GM12875 (cell line): Measurements from ENCODE around the gene AHDC1.

Source experiments
- H3K4me3 ChIP-seq: one replicate; pipeline ENCODE4 v1.5.1; 2011; ENCODE audit warnings: low read depth, low read length, control low read depth
- TF ChIP-seq, protein P1 (sequence below): IDR thresholded peaks from 2 replicates; pipeline ENCODE4 v1.5.1; 2011; ENCODE audit warnings: low read depth, mild to moderate bottlenecking, control low read depth, inconsistent platforms, low read length, moderate library complexity, borderline replicate concordance; ENCODE audit not compliant: insufficient read depth

Gene AHDC1

DNA sequence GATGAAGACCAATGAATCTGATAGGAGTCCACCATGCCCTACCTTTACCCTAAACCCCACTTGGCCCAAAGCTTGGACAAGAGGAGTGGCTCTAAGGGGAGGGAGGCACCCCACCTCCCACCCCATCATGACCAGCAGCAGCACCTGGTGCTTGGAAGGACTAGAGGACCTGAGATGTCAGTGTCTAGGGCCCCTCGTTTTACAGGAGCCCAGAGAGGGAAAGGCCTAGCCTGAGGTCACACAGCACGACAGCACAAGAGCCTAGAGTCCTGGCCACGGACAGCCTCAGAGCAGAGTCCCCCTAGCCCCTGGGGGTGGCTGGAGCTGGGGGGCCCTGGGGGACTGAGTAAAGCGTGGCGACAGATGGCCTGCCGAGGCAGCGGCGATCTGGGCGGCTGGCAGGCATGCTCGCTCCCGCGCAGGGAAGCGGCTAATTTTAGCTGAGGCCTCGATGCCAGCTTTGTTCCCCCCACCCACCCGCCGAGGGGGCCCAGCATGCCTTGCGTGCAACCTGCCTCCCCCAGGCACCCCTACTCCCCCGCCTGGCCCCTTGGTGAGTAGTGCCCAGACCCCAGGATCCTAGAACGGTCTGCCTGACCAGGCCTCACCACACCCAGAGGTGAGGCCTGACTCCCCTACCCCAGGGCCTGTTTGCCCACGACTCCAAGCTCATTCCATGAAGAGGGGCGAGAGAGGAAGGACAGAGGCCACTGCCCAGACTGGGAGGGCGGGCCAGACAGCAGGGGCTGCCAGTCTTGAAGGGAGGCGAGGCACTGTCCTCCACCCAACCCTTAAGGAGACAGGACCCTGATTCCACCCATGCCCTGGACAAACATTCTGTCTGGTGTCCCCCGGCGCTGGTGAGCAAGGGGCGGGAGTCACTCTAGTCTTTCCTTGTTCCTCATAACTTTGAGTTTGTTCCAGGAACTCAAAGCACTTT, 39.0 kb downstream of the AHDC1 start:
- TF ChIP-seq, protein P1, sequence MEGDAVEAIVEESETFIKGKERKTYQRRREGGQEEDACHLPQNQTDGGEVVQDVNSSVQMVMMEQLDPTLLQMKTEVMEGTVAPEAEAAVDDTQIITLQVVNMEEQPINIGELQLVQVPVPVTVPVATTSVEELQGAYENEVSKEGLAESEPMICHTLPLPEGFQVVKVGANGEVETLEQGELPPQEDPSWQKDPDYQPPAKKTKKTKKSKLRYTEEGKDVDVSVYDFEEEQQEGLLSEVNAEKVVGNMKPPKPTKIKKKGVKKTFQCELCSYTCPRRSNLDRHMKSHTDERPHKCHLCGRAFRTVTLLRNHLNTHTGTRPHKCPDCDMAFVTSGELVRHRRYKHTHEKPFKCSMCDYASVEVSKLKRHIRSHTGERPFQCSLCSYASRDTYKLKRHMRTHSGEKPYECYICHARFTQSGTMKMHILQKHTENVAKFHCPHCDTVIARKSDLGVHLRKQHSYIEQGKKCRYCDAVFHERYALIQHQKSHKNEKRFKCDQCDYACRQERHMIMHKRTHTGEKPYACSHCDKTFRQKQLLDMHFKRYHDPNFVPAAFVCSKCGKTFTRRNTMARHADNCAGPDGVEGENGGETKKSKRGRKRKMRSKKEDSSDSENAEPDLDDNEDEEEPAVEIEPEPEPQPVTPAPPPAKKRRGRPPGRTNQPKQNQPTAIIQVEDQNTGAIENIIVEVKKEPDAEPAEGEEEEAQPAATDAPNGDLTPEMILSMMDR = no peak
- H3K4me3 ChIP-seq = no peak overlapping the region

DNA sequence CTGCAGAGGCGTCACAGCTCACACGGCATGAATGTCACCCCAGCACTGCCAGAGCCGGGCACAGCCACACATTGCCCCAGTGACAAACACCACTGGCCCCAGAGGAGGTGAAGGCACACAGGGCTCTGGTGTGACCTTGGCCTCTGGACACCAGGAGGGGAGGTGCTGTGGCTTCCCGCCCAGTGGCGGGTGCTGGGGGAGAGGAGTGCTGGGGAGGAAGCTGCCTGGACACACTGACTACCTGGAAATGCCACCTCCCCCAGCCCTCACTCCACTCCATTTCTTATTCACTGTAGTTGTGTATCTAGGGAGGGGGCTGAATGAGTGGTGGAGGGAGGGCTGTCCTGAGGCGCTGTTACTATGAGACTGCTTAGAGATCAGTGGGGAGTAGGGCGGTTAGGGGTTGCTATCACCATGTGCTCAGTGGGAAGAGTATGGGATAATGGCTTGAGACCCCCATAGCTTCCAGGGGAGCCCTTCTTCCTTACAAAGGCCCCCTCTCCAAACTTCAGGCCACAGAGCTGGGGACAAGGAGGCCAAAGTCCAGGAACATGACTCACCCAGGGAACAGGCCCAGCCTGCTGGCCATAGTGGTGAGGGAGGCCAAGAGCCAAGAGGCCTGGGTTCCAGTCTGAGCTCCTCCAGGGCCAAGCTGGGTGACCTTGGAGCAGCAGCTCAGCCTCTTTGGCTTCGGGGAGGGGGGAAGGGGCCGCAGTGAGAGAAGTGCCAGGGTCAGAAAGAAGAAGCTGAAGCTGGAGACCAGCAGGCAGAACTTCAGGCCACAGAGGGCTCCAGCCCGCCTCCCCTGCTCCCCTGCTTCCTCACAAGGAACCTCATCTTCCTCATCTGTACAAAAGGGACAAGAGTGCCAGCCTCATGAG, 40.1 kb downstream of the AHDC1 start:
- TF ChIP-seq, protein P1 = no peak
- H3K4me3 ChIP-seq = no peak overlapping the region

DNA sequence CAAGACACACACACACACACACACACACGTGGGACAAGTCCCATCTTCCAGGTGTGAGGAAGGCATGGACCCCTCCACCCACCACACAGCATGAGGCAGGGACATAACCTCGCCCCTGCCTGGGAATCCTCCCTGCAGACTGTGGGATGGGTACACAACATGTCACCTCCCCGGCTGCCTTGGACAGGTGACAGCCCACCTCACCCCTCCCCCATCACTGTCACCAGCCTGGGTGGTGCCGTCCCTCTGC, 40.7 kb downstream of the AHDC1 start:
- no peak overlapping the region for H3K4me3 ChIP-seq
- TF ChIP-seq, protein P1 = no peak

DNA sequence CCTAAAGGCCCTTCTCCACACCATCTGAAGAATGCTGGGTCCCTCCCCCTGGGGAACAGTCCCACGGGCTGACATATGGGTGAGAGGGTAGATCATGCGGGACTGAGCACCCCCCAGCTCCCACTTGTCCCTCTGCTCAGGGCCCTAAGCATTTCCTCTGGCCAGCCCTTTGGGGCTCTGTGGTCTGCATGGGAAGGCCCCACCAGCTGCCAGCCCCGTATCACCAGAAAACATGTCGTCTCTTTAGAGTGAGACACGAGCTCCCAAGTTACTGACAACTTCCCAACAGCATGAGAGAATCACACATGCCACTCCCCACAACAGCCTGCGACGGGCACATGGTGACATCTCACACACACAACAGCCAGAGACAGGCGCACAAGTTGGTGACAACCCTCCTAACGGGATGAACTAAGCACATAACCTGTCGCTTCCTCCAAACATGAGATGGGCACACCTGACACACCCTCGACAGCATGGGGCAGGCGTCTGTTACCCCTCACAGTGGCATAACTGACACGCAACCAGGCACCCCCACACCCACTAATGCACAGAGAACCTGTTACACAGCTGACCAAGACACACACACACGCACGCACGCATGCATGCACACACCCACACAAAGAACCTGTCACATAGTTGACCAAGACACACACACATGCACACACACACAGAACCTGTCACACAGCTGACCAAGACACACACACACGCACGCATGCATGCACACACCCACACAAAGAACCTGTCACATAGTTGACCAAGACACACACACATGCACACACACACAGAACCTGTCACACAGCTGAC, 41.2 kb downstream of the AHDC1 start:
- TF ChIP-seq, protein P1 = no peak
- H3K4me3 ChIP-seq = no peak overlapping the region

DNA sequence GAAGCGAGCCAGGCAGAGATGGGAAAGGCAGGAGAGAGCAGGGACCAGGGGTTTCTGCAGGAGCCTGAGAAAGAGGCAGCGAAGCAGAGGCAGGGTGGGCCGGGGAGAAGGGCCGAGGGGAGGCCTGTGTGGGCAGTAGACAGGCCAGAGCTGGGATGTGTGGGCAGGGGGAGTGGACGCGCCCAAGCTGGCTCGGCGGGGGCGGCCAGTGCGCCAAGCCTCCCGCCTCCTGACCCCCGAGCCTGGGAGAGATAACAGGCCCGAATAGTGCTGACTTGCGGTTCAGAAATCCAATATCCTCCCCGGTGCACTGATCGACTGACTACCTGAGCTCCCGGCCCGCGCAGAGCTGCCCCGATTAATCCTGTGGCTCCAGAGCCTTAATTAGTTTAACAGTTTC, 41.9 kb downstream of the AHDC1 start:
- TF ChIP-seq, protein P1 = no peak
- no peak overlapping the region for H3K4me3 ChIP-seq

DNA sequence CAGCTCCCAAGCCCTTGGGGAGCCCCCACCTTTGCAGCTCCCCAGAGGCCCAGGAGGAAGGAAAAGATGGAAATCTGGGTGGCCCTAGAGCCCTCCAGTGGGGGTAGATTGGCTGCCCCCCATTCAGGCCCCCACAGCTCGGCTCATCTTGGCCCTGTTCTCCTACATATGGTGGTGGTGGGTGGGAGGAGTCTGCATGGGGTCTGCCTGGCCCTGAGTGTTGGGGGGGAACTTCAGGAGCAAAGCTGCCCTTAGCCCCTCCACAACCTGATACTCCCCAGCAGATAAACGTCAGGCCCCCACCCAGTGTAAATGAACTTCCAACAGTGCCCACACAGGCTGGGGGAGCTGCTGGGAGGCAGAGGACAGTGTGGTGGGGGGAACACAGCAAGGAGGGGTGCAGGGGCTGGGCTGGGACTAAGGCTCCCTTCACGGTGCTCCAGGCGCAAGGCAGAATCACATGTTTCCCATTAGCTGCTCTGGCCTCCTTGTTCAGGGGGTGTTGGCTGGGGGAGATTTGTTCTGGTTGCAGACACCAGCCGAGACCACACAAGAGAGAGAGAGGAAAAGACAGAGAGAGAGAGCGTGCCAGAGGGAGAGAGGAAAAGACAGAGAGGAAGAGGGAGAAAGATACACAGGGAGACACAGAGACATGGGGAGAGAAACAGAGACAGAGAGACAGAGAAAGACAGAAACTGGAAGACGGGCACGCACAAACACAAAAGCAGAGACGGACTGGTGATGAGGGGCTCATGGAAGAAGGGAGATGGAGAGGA, 42.6 kb downstream of the AHDC1 start:
- no peak overlapping the region for H3K4me3 ChIP-seq
- TF ChIP-seq, protein P1 = no peak
